K562 (cell line): ENCODE measurements around the gene DYSF. TPM values are rescaled to one million over a fixed set of nuclear protein-coding genes. Genes with fewer than 3 reads are reported as not detected.

ENCODE experiments used
- ATAC-seq: fragments of 200-7000 bp; cut with Tn5 transposase; 3 replicates; pipeline ENCODE4 v1.9.1; 2020; ENCODE audit warnings: moderate library complexity
- BruUV-seq: library from RNA; stranded (reverse); fragments of 400-500 nt; replicated peaks from 2 replicates; lab custom pipeline; 2021; lab: Mats Ljungman, UMichigan
- CTCF ChIA-PET: fragments of 300-600 bp; formaldehyde crosslinking; extraction: SDS; loops from one replicate; lab custom pipeline; 2021; ENCODE audit warnings: low intra/inter-chr PET ratio; lab: Yijun Ruan, JAX
- POLR2A ChIA-PET: fragments of 300-600, 350-650 bp; sonication (Branson Sonifier 250); formaldehyde crosslinking; extraction: SDS; loops from one replicate; lab custom pipeline; 2021; ENCODE audit warnings: antibody characterized with exemption, inconsistent platforms; lab: Yijun Ruan, JAX
- DNase-seq, 4 experiments: peaks; one replicate each; pipeline versions ENCODE4 v3.0.0 to v3.0.0-alpha.2; 2011 to 2018; ENCODE audit warnings: low spot score in 3 of 4, mixed read lengths in 3 of 4; ENCODE audit errors: extremely low read depth in 1 of 4
- FAIRE-seq: peaks from 2 replicates; lab custom pipeline; 2011; peaks lifted over from hg19 to GRCh38; lab: Jason Lieb, UNC
- H2AFZ ChIP-seq: 2 replicates; pipeline ENCODE4 v1.6.0; 2011; ENCODE audit warnings: low read depth, low read length, control low read depth, inconsistent platforms
- H3K27ac ChIP-seq: fragments of 200-600 bp; 3 replicates; pipeline ENCODE4 v1.8.0; 2011; ENCODE audit warnings: low read depth, mild to moderate bottlenecking, control low read depth, inconsistent platforms, low read length, moderate library complexity, mixed read lengths; ENCODE audit errors: extremely low read depth
- H3K27me3 ChIP-seq, 2 experiments: fragments of 300-600 bp in 1 of 2; 2 replicates in 1 of 2; 3 replicates in 1 of 2; pipeline versions ENCODE4 v1.6.0 to v1.8.0; 2011; ENCODE audit warnings: inconsistent platforms in 2 of 2, low read length in 2 of 2, mild to moderate bottlenecking in 1 of 2, mixed read lengths in 1 of 2, moderate library complexity in 1 of 2; ENCODE audit not compliant: control insufficient read depth in 2 of 2, insufficient read depth in 2 of 2
- H3K36me3 ChIP-seq: fragments of 300-600 bp; 3 replicates; pipeline ENCODE4 v1.8.0; 2011; ENCODE audit warnings: mild to moderate bottlenecking, low read length, inconsistent platforms; ENCODE audit not compliant: control insufficient read depth, insufficient read depth
- H3K4me1 ChIP-seq, 2 experiments: fragments of 200-600 bp in 1 of 2; replicated peaks in 1 of 2; 2 replicates in 1 of 2; 3 replicates in 1 of 2; pipeline versions ENCODE4 v1.5.1 to v1.8.0; 2011; ENCODE audit warnings: inconsistent platforms in 2 of 2, low read length in 2 of 2, mild to moderate bottlenecking in 1 of 2, mixed read lengths in 1 of 2, moderate library complexity in 1 of 2; ENCODE audit not compliant: control insufficient read depth in 2 of 2, insufficient read depth in 2 of 2
- H3K4me2 ChIP-seq: 2 replicates; pipeline ENCODE4 v1.6.1; 2011; ENCODE audit warnings: low read length, control low read depth, inconsistent platforms, mixed read lengths; ENCODE audit not compliant: insufficient read depth
- H3K4me3 ChIP-seq: fragments of 200-600 bp; sonication (generic), shearing (Covaris generic); 2 replicates; pipeline ENCODE4 v1.5.1; 2016; ENCODE audit warnings: control low read depth, inconsistent platforms
- H3K79me2 ChIP-seq: fragments of 200-600 bp; 3 replicates; pipeline ENCODE4 v1.8.0; 2011; ENCODE audit warnings: low read length, inconsistent platforms; ENCODE audit not compliant: control insufficient read depth, insufficient read depth
- H3K9ac ChIP-seq, 2 experiments: 2 replicates each; pipeline versions ENCODE4 v1.6.0 to v1.6.1; 2011; ENCODE audit warnings: low read depth in 2 of 2, low read length in 2 of 2, control low read depth in 1 of 2, inconsistent platforms in 1 of 2, mild to moderate bottlenecking in 1 of 2, mixed read lengths in 1 of 2; ENCODE audit not compliant: insufficient read depth in 1 of 2
- H3K9me1 ChIP-seq: one replicate; pipeline ENCODE4 v1.6.0; 2011; ENCODE audit warnings: inconsistent platforms, mild to moderate bottlenecking, low read length, moderate library complexity; ENCODE audit not compliant: control insufficient read depth, insufficient read depth
- H3K9me3 ChIP-seq: replicated peaks from 2 replicates; pipeline ENCODE4 v1.5.1; 2011; ENCODE audit warnings: low read depth, low read length, inconsistent platforms; ENCODE audit not compliant: control insufficient read depth, insufficient read depth
- H4K20me1 ChIP-seq: replicated peaks from 2 replicates; pipeline ENCODE4 v1.6.1; 2011; ENCODE audit warnings: low read length, inconsistent platforms, mixed read lengths; ENCODE audit not compliant: control insufficient read depth, insufficient read depth
- LCOR ChIP-seq: sonication (generic); formaldehyde crosslinking; IDR thresholded peaks from 2 replicates; pipeline ENCODE4 v1.8.0; 2022; ENCODE audit warnings: mild to moderate bottlenecking, missing genetic modification reagents
- NFIC ChIP-seq: fragments of 450-650 bp; IDR thresholded peaks from 2 replicates; pipeline ENCODE4 v1.6.1; 2017; ENCODE audit warnings: mild to moderate bottlenecking, inconsistent platforms
- NFXL1 ChIP-seq: fragments of 450-650 bp; formaldehyde crosslinking; IDR thresholded peaks from 2 replicates; pipeline ENCODE4 v1.4.0; 2021; ENCODE audit warnings: mild to moderate bottlenecking
- ZNF79 ChIP-seq: fragments of 250-450 bp; sonication (Bioruptor Pico); IDR thresholded peaks from 2 replicates; pipeline ENCODE4 v1.4.0; 2020; ENCODE audit warnings: low read depth, mild to moderate bottlenecking, moderate library complexity
- WGBS: fragments of 100-300 bp; shearing (Covaris generic); methylation state at CpG from one replicate; pipeline ENCODE4 v1.1.6; 2016; ENCODE audit warnings: low coverage, mixed read lengths; ENCODE audit not compliant: insufficient coverage; ENCODE audit errors: missing lambda C conversion rate; 5-methylcytosine and 5-hydroxymethylcytosine counted together
- in situ Hi-C: fragments of 300-500 bp; cut with MboI; formaldehyde crosslinking; loops from 4 replicates; pipeline ENCODE4 v1.15.0; 2018; ENCODE audit warnings: inconsistent platforms, mixed read lengths
- intact Hi-C: fragments of 100-400 bp; cut with micrococcal nuclease; formaldehyde crosslinking; loops from 2 replicates; pipeline ENCODE4 v1.14.2; 2022
- polyA plus RNA-seq, 8 experiments: library from polyadenylated mRNA; depleted of rRNA in 4 of 8; stranded (reverse) in 5 of 8; unstranded in 3 of 8; fragments of >200 nt; fragmentation: Nextera tagmentation in 2 of 8; fragmentation: Illumina TruSeq in 1 of 8; extraction: Ambion mirVana in 2 of 8; extraction: Trizol in 1 of 8; gene quantifications; 2 replicates each; pipeline versions ENCODE4 v1.2.1 to v1.2.3, GENCODE V29; 2011 to 2014; ENCODE audit warnings: inconsistent platforms in 1 of 8, missing spikeins in 1 of 8
- total RNA-seq, 7 experiments: library from RNA; depleted of rRNA in 6 of 7; stranded (reverse); fragments of >200 nt in 6 of 7; fragmentation: Illumina TruSeq in 2 of 7; extraction: Trizol in 2 of 7; gene quantifications; 2 replicates each; pipeline versions ENCODE4 v1.2.1 to v1.2.3, GENCODE V29; 2011 to 2021; ENCODE audit warnings: low replicate concordance in 1 of 7

DYSF gene
- total and polyA plus RNA-seq, 9 of the 15 experiments (the other 6 are each of a cell fraction or from before 2014, with no cell fraction given) = 0.01 to 0.80 (median 0.29) TPM

DNA sequence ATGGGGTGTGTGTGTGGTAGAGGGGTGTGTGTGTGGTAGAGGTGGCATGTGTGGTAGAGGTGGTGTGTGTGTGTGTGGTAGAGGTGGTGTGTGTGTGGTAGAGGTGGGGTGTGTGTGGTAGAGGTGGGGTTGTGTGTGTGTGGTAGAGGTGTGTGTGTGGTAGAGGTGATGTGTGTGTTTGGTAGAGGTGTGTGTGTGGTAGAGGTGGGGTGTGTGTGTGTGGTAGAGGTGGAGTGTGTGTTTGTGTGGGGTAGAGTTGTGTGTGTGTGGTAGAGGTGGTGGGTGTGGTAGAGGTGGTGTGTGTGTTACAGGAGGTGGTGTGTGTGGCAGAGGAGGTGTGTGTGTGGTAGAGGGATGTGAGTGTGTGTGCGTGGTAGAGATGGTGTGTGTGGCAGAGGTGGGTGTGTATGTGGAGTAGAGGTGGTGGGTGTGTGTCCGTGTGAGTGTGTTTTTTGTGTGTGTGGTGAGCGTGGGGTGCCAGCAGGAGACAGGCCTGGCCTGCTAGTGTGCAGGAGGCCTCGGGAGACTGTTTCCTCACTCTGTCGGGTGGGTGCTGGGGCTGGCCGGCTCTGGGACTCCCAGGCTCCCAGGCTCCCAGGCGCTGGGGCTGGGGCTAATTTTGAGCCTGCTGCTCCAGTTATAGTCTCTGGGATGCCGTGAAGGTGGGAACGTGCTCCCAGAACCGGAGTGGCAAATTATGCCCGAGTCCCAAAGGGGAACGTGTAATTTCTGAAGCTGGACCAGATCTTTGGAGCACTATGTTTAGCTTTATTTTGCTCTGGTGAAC lies 165.2 kb downstream of the DYSF start (continued):
- TF ChIP-seq NFXL1 (CRISPR knock-in tag) = no peak
- TF ChIP-seq NFIC = no peak
- TF ChIP-seq LCOR (CRISPR knock-in tag) = no peak

DNA sequence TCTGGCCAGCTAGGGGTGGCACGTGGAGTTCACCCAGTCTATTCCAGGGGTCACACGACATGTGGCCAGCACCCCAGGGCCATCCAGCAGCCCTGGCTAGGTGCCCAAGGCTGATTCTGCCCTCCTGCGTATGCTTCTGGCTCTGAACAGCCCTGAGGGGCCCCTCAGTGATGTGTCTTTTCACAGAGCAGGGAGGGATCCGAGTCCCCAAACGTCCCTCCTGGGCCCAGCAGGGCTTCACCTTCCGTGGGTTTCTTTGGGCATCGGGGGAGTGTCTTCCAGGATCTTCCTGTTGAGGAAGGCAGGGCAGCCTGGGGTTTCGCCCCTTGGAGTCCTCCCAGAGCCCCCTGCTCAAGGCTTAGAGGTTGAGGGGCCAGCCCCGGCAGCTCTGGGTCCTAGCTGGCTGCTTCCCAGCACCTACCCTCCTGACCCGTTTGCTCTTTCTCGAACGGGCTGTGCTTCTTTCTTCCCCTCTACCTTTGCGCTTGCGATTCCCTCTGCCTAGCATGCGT lies 165.9 kb downstream of the DYSF start:
- Histone ChIP-seq H3K4me3 (no peak overlapping the region), H3K9me3 (no peaks in the 10 kb centered on the region), H4K20me1 (no peaks in the 10 kb centered on the region), H3K4me1 (peaks cover 0 to 4% of the 10 kb centered on the region in 2 experiments; a peak in 1 of 5 replicates), H3K9me1 (no peaks in the 10 kb centered on the region), H3K4me2 (no peak overlapping the region), H2AFZ (no peak overlapping the region), H3K79me2 (no peaks in the 10 kb centered on the region), H3K27ac (no peak overlapping the region), H3K27me3 (peaks cover 0 to 4% of the 10 kb centered on the region in 2 experiments; a peak in 2 of 5 replicates), H3K36me3 (no peaks in the 10 kb centered on the region), H3K9ac (no peak overlapping the region)
- in situ Hi-C loops (no loop called here), intact Hi-C loops (loop anchor here (5.0 kb wide), 1 partner anchor 178 kb away; no protein-coding TSS in a partner anchor)
- DNase-seq (no peak), FAIRE-seq (no peak), ATAC-seq (peak; percentile 57)
- ChIA-PET CTCF (no interaction called here), POLR2A (no interaction called here)
- TF ChIP-seq ZNF79 (CRISPR knock-in tag) = no peak
- WGBS = 9% methylated on average over 15 of the region's 15 CpGs
- no TSS peak for BruUV-seq
